GM19395 (cell line): ENCODE measurements around the gene ADRA2C.

Experiments
- ATAC-seq: cut with Tn5 transposase; IDR thresholded peaks from one replicate; pipeline ENCODE4 v1.9.1; 2021; ENCODE audit warnings: mild to moderate bottlenecking, moderate library complexity; ENCODE audit not compliant: unreplicated experiment

The ADRA2C gene

GRCh38 chr4:3732076-3733028 is 33.8 kb upstream of the ADRA2C start:
- ATAC-seq = no peak

GRCh38 chr4:3733195-3733594 is 33.0 kb upstream of the ADRA2C start:
- no peak for ATAC-seq

GRCh38 chr4:3735196-3735595 is 31.0 kb upstream of the ADRA2C start:
- ATAC-seq = no peak

GRCh38 chr4:3736290-3736689 is 29.9 kb upstream of the ADRA2C start:
- ATAC-seq = no peak

- ATAC-seq = no peak
These were observed 29.4 kb upstream of the ADRA2C start for GRCh38 chr4:3736806-3737205.

GRCh38 chr4:3739577-3739976 is 26.6 kb upstream of the ADRA2C start:
- no peak for ATAC-seq

- no peak for ATAC-seq
These were observed 25.9 kb upstream of the ADRA2C start for GRCh38 chr4:3740256-3740655.

- ATAC-seq = no peak
These were observed 24.8 kb upstream of the ADRA2C start for GRCh38 chr4:3741217-3742011.

GRCh38 chr4:3742610-3743009 is 23.6 kb upstream of the ADRA2C start:
- no peak for ATAC-seq

GRCh38 chr4:3744232-3744631 is 22.0 kb upstream of the ADRA2C start:
- no peak for ATAC-seq

- no peak for ATAC-seq
These were observed 21.3 kb upstream of the ADRA2C start for GRCh38 chr4:3744901-3745300.

GRCh38 chr4:3745886-3746656 is 20.1 kb upstream of the ADRA2C start:
- ATAC-seq = no peak

- no peak for ATAC-seq
These were observed 19.2 kb upstream of the ADRA2C start for GRCh38 chr4:3746701-3747580.

GRCh38 chr4:3747581-3747904 is 18.6 kb upstream of the ADRA2C start:
- no peak for ATAC-seq

GRCh38 chr4:3748136-3748898 is 17.9 kb upstream of the ADRA2C start:
- no peak for ATAC-seq

GRCh38 chr4:3749081-3749480 is 17.1 kb upstream of the ADRA2C start:
- ATAC-seq = no peak

GRCh38 chr4:3750334-3750733 is 15.9 kb upstream of the ADRA2C start:
- no peak for ATAC-seq

- ATAC-seq = no peak
These were observed 14.2 kb upstream of the ADRA2C start for GRCh38 chr4:3752022-3752421.

- no peak for ATAC-seq
These were observed 12.3 kb upstream of the ADRA2C start for GRCh38 chr4:3753726-3754412.
